H1 (cell line): ENCODE results near the gene SLC44A5. TPM values are rescaled to one million over a fixed set of nuclear protein-coding genes. Genes with fewer than 3 reads are reported as not detected.

Experiments used
- GABPA ChIP-seq: IDR thresholded peaks from 2 replicates; pipeline ENCODE4 v1.6.1; 2011; ENCODE audit warnings: mild to moderate bottlenecking, low read length, moderate library complexity, borderline replicate concordance; ENCODE audit not compliant: insufficient read depth
- HDAC2 ChIP-seq, 2 experiments: fragments of 300-600 bp in 1 of 2; sonication (generic) in 1 of 2; IDR thresholded peaks; 2 replicates each; pipeline ENCODE4 v1.6.1; 2011 to 2012; ENCODE audit warnings: low read depth in 2 of 2, low read length in 2 of 2, mild to moderate bottlenecking in 2 of 2, moderate library complexity in 2 of 2, borderline replicate concordance in 1 of 2, inconsistent platforms in 1 of 2
- RXRA ChIP-seq: IDR thresholded peaks from 2 replicates; pipeline ENCODE4 v1.6.1; 2011; ENCODE audit warnings: low read depth, mild to moderate bottlenecking, low read length, moderate library complexity; ENCODE audit not compliant: insufficient read depth
- TCF12 ChIP-seq: IDR thresholded peaks from 2 replicates; pipeline ENCODE4 v1.6.1; 2011; ENCODE audit warnings: low read depth, mild to moderate bottlenecking, low read length
- polyA plus RNA-seq, 7 experiments: library from polyadenylated mRNA; depleted of rRNA in 3 of 7; stranded (reverse) in 5 of 7; unstranded in 2 of 7; fragments of >200 nt in 5 of 7; fragments of 200-250 nt in 2 of 7; gene quantifications; 1 replicate in 5 of 7; 2 replicates in 1 of 7; 4 replicates in 1 of 7; pipeline versions ENCODE4 v1.2.1 to v1.2.3, GENCODE V29; 2011 to 2013; ENCODE audit warnings: missing spikeins in 2 of 7, mixed read lengths in 2 of 7
- total RNA-seq: library from RNA; stranded (reverse); fragmentation: NEBNext Ultra II Directional; extraction: Animal tissue kit (Norgen Biotek cat#: 25700); gene quantifications from 2 replicates; pipeline ENCODE4 v1.2.1, GENCODE V29; 2021

SLC44A5 gene
- total and polyA plus RNA-seq, 2 of the 8 experiments (the other 6 are each of a cell fraction or from before 2014, with no cell fraction given): 1.8 to 3.3 TPM

- TF ChIP-seq GABPA (no peak), RXRA (no peak), HDAC2 (IDR thresholded peaks at IDR 0.05; ENCODE audit: borderline replicate concordance in 1 of 2, low read depth in 2 of 2, low read length in 2 of 2) (no peak), TCF12 (no peak)
Observed at GRCh38 chr1:75484789-75485188, 126.1 kb downstream of the SLC44A5 start (continued).
